ENCODE results near the gene GATA1.

GATA1 gene

DNA sequence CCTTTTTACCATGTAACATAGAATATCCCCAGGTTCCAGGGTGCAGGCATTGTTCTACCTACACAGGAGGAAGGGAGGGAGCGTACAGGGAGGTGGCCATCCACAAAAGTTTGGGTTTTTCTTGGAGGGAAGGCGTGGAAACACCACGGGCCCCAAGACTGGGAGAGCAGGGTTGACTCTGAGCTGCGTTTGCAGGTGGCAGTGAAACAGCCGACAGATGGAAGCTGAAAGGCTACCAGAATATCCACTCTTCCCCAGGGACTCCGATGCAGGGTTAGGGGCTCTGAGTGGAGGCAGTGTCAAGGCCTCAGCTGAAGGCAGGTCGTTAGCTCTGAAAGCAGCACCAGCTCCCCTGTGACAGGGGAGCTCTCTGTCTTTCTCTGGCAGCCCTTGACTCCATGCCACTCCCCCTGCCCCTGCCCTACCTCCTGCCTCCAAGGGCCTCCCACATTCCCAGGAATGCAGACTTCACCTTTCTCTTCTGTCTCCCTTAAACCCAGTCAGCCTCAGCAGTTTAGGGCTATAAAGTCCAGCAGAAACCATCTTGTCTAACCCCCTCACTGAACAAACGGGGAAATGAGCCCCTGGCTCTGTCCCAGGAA lies 38.9 kb upstream of the GATA1 start:
- TF ChIP-seq, protein P1, sequence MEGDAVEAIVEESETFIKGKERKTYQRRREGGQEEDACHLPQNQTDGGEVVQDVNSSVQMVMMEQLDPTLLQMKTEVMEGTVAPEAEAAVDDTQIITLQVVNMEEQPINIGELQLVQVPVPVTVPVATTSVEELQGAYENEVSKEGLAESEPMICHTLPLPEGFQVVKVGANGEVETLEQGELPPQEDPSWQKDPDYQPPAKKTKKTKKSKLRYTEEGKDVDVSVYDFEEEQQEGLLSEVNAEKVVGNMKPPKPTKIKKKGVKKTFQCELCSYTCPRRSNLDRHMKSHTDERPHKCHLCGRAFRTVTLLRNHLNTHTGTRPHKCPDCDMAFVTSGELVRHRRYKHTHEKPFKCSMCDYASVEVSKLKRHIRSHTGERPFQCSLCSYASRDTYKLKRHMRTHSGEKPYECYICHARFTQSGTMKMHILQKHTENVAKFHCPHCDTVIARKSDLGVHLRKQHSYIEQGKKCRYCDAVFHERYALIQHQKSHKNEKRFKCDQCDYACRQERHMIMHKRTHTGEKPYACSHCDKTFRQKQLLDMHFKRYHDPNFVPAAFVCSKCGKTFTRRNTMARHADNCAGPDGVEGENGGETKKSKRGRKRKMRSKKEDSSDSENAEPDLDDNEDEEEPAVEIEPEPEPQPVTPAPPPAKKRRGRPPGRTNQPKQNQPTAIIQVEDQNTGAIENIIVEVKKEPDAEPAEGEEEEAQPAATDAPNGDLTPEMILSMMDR (IDR thresholded peaks at IDR 0.05; ENCODE audit: low read depth, low read length, poor library complexity, severe bottlenecking), result no peak
- TF ChIP-seq EZH2phosphoT487 (IDR thresholded peaks at IDR 0.05; ENCODE audit: borderline replicate concordance, low read length), result no peak

DNA sequence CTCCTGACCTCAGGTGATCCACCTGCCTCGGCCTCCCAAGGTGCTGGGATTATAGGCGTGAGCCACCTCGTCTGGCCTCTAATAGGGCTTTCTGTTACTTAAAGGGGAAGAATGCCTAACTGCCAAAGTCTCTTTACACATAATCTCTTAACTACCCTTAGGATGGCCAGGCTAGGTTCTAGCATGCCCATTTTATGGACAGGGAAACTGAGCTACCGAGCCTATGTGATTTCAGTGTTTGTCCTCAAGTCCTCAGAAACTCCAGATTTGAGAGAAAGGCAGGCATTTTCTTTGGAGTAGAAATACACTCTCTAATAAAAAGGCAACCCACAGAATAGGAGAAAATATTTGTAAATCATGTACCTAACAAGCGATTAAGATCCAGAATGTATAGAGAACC lies 37.2 kb upstream of the GATA1 start:
- Histone ChIP-seq H3K27me3 (ENCODE audit: control insufficient read depth, low read length) (no peaks in the 10 kb centered on the region), H3K4me1 (ENCODE audit: control insufficient read depth, low read length) (no peaks in the 10 kb centered on the region), H3K9me2 (replicated peaks; ENCODE audit: control insufficient read depth, low read length) (no peaks in the 10 kb centered on the region), H3K79me2 (ENCODE audit: control insufficient read depth, low read length) (no peaks in the 10 kb centered on the region), H3K27ac (ENCODE audit: low read depth, low read length) (no peak overlapping the region), H3F3A (ENCODE audit: control insufficient read depth, insufficient read depth) (no peaks in the 10 kb centered on the region), H3K4me2 (ENCODE audit: low read length) (no peak overlapping the region), H3K36me3 (ENCODE audit: control insufficient read depth, low read length) (no peaks in the 10 kb centered on the region), H3K9me3 (ENCODE audit: control insufficient read depth, insufficient read depth, low read length) (no peaks in the 10 kb centered on the region), H4K20me1 (ENCODE audit: control insufficient read depth, insufficient read depth, low read depth, low read length) (no peaks in the 10 kb centered on the region), H3K4me3 (ENCODE audit: low read length) (no peak overlapping the region)
- TF ChIP-seq EZH2phosphoT487 (IDR thresholded peaks at IDR 0.05; ENCODE audit: borderline replicate concordance, low read length), result no peak
- TF ChIP-seq, protein P1 (IDR thresholded peaks at IDR 0.05; ENCODE audit: low read depth, low read length, poor library complexity, severe bottlenecking), result no peak

More for the DNA sequence above, 38.9 kb upstream of the GATA1 start:
- H3K4me2 ChIP-seq (ENCODE audit: low read length), result no peak overlapping the region
- no peaks in the 10 kb centered on the region for H3K79me2 ChIP-seq (ENCODE audit: control insufficient read depth, low read length)
- H3K27ac ChIP-seq (ENCODE audit: low read depth, low read length), result no peak overlapping the region
- H3K9me3 ChIP-seq (ENCODE audit: control insufficient read depth, insufficient read depth, low read length), result no peaks in the 10 kb centered on the region
- H3K9me2 ChIP-seq (replicated peaks; ENCODE audit: control insufficient read depth, low read length), result no peaks in the 10 kb centered on the region
- H3F3A ChIP-seq (ENCODE audit: control insufficient read depth, insufficient read depth), result no peaks in the 10 kb centered on the region
- no peaks in the 10 kb centered on the region for H3K27me3 ChIP-seq (ENCODE audit: control insufficient read depth, low read length)
- H4K20me1 ChIP-seq (ENCODE audit: control insufficient read depth, insufficient read depth, low read depth, low read length), result no peaks in the 10 kb centered on the region
- H3K36me3 ChIP-seq (ENCODE audit: control insufficient read depth, low read length), result no peaks in the 10 kb centered on the region
- H3K4me1 ChIP-seq (ENCODE audit: control insufficient read depth, low read length), result no peaks in the 10 kb centered on the region
- H3K4me3 ChIP-seq (ENCODE audit: low read length), result no peak overlapping the region

DNA sequence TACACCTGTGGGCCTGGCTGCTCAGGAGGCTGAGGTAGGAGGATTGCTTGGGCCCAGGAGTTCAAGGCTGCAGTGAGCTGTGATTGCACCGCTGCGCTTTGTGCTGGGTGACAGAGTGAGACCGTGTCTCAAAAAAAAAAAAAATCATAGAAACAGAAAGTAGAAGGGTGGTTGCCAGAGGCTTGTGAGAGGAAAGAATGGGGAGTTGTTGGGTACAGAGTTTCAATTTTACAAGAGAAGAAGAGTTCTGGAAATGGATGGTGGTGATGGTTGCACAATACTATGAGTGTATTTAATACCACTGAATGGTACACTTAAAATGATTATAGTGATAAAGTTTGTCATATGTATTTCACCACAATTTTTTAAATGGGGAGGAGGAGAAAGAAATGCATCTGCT lies 35.0 kb upstream of the GATA1 start:
- Histone ChIP-seq H3K36me3 (ENCODE audit: control insufficient read depth, low read length) (no peaks in the 10 kb centered on the region), H3K4me3 (ENCODE audit: low read length) (no peak overlapping the region), H3K9me2 (replicated peaks; ENCODE audit: control insufficient read depth, low read length) (no peaks in the 10 kb centered on the region), H3K79me2 (ENCODE audit: control insufficient read depth, low read length) (no peaks in the 10 kb centered on the region), H3K27me3 (ENCODE audit: control insufficient read depth, low read length) (no peaks in the 10 kb centered on the region), H3K27ac (ENCODE audit: low read depth, low read length) (no peak overlapping the region), H4K20me1 (ENCODE audit: control insufficient read depth, insufficient read depth, low read depth, low read length) (no peaks in the 10 kb centered on the region), H3K4me2 (ENCODE audit: low read length) (no peak overlapping the region), H3F3A (ENCODE audit: control insufficient read depth, insufficient read depth) (no peaks in the 10 kb centered on the region), H3K9me3 (ENCODE audit: control insufficient read depth, insufficient read depth, low read length) (no peaks in the 10 kb centered on the region), H3K4me1 (ENCODE audit: control insufficient read depth, low read length) (no peaks in the 10 kb centered on the region)
- TF ChIP-seq, protein P1 (IDR thresholded peaks at IDR 0.05; ENCODE audit: low read depth, low read length, poor library complexity, severe bottlenecking), result no peak
- no peak for TF ChIP-seq EZH2phosphoT487 (IDR thresholded peaks at IDR 0.05; ENCODE audit: borderline replicate concordance, low read length)

Data from DOHH2 (cell line).